Measurements from ENCODE around the gene ANLN.

ANLN gene

GRCh38 chr7:36407636-36408550 lies 18.2 kb downstream of the ANLN start:
- no peak for DNase-seq (ENCODE audit: low read depth in 1 of 2, low spot score in 1 of 2)

DNA sequence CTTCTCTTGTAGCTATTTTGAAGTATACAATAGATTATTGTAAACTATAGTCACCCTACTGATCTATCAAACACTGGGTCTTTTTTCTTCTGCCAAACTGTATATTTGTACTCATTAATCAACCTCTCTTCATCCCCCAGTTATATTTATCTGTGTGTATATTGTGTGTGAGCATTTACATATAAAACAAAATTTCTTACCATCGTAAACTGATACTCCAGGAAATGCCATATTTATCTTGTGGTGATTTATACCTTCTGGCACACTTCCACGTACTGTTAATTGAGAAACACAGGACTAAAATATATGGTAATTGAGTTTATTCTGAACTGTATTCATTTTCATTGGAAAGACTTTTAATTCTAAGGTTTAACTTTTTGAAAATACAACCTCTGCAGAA lies 18.9 kb downstream of the ANLN start:
- DNase-seq (ENCODE audit: low read depth in 1 of 2, low spot score in 1 of 2), result no peak

DNA sequence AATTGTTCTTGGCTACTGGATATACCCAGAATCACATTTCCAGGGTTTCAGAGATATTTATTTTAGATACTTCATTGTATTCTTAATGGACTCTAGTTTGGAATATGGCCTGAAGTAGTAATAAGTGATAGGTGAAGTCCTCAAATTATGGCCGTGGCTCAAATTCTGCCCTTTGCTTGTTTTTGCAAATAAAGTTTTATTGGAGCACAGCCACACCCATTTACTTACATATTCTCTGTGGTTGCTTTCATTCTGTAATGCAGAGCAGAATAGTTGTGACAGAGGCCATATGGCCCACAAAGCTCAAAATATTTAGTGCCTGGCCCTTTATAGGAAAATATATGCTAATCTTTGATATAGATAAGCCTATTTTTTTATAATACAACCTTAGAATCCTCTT lies 19.5 kb downstream of the ANLN start:
- no peak for DNase-seq (ENCODE audit: low read depth in 1 of 2, low spot score in 1 of 2)

DNA sequence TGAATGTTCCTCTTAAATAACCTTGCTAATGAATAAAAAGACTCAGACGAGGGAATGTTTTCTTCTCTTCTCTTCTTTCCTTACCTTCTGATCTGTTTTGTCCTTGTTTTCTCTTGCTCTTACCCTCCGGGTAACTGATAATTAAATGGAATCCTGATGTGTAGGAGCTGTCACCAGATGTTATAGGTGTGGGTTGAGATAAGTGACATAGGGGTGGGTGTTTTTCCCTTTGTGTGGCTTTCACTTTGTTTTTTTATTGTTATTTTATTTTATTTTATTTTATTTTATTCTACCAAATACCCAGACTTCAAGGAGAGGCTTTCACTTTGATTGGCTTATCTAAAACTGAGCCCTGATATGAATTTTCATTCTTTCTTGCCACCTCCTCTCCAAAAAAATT lies 25.5 kb downstream of the ANLN start:
- DNase-seq (ENCODE audit: low read depth in 1 of 2, low spot score in 1 of 2), result no peak

DNA sequence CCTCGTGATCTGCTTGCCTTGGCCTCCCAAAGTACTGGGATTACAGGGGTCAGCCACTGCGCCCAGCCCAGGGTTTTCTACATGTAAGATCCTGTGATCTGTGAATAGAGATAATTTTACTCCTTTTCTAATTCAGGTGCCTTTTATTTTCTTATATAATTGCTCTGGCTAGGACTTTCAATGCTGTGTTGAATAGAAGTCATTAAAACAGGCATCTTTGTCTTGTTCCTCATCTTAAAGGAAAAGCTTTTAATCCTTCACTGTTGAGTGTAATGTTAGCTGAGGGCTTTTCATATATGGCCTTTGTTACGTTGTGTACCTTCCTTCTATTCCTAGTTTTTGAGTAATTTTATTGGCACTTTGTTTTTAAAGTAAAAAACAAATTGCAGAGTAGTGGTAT lies 26.6 kb downstream of the ANLN start:
- DNase-seq (ENCODE audit: low read depth in 1 of 2, low spot score in 1 of 2), result no peak

GRCh38 chr7:36420307-36420706 lies 30.6 kb downstream of the ANLN start:
- DNase-seq (ENCODE audit: low read depth in 1 of 2, low spot score in 1 of 2), result no peak

GRCh38 chr7:36422072-36422471 lies 32.4 kb downstream of the ANLN start:
- no peak for DNase-seq (ENCODE audit: low read depth in 1 of 2, low spot score in 1 of 2)

- no peak for DNase-seq (ENCODE audit: low read depth in 1 of 2, low spot score in 1 of 2)
Measured at GRCh38 chr7:36423633-36424032, 34.0 kb downstream of the ANLN start.

DNA sequence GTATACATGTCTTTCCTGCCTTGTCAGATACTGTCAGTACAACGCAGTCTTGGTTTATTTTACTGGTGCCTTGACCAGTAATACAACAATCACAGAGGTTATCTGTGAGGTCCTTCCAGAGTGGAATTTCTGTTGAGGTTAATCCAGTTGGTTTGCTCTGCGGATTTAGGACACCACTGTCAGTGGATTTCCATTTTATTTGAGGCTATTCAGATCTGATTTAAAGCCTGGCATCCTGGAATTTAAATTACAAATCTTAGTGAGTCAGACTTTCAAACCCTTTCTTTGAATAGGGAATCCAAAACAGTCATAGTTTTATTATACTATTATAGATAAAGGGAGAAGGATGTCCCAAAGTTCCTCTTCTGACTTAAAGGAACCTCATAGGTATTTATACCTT lies 40.5 kb downstream of the ANLN start:
- no peak for DNase-seq (ENCODE audit: low read depth in 1 of 2, low spot score in 1 of 2)

DNA sequence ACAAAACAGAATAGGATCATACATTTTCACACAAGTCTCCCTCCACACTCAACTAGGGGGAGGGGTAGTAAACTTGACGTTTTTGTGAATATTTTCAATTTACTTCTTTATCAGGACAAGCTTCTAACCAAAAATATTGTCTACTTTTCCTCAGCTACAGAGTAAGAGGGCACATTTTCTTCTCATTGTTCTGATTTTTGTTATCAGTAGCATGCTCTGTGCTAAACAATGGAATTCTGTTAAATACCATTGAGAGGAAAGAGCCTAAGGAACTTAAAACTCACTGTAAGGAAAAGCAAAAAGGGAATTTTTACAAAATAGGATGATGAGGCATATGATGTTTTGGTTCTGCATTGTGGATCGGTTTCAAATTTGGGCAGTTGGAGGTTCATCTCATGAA lies 41.2 kb downstream of the ANLN start:
- DNase-seq (ENCODE audit: low read depth in 1 of 2, low spot score in 1 of 2), result no peak

DNA sequence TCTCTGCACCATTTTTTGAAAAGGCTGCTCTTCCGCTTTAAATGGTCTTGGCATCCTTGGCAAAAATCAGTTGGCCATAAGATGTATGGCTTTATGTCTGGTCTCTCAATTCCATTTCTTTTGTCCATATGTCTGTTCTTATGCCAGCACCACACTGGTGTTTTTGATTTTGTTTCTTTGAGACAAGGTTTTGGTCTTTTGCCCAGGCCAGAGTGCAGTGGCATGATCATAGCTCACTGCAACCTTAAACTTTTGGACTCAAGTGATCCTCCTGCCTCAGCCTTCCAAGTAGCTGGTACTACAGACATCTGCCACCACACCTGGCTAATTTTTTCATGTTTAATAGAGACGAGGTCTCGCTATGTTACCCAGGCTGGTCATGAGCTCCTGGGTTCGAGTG lies 48.5 kb downstream of the ANLN start:
- no peak for DNase-seq (ENCODE audit: low read depth in 1 of 2, low spot score in 1 of 2)

- DNase-seq (ENCODE audit: low read depth in 1 of 2, low spot score in 1 of 2), result no peak
Measured at GRCh38 chr7:36439624-36440023, 50.0 kb downstream of the ANLN start.

DNA sequence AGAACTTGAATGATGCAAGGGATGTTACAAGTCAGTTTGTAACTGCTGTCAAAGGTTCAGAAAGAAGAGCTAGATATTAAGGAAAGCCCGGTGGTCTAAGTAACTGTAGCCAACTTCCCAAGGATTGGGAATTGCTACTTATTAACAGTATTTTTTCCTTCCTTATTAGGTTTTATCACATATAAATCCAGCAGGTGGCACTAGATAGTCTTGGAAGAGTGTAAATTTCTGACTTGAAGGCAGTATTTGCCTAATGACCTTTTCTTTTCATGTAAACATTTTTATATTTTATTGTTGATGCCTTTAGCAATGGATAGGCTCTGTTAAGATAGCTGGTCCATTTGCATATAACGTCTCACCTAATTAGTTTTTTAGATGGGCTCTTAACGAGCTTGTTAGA lies 51.2 kb downstream of the ANLN start:
- no peak for DNase-seq (ENCODE audit: low read depth in 1 of 2, low spot score in 1 of 2)

DNA sequence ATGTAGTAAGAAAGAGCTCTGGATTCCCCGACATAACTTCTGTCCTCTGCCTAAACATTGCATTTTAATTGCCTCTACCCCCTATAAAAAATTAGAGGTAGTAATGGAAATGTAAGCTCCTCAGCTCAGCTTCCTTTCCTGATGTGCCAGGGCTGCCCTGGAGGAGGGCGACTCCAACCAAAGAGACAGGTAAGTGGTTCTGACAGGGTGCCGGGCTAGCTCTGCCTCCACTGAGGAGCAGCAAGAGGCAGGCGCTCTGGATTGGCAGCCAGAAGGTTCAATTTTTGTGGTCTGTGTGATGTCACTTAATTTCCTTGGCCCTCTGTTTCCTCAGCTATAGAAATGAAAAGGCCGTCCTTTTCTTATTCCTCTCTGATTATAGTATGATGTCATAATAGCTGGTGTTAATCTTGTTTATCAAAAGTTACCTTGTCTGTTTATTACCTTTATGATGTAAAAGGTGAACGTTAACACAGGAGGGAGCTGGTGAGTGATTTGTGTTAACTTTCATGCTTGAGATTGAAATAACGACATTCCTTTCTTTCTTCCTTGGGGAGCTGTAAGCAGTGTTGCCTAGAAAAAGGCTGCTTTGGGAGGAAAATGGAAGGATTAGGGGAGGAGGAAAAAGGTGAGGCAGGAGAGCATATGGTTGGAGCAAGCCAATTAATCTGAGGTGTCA lies 51.8 kb downstream of the ANLN start:
- DNase-seq (ENCODE audit: low read depth in 1 of 2, low spot score in 1 of 2), result no peak

- DNase-seq (ENCODE audit: low read depth in 1 of 2, low spot score in 1 of 2), result no peak
Measured at GRCh38 chr7:36448781-36449379, 59.2 kb downstream of the ANLN start.

DNA sequence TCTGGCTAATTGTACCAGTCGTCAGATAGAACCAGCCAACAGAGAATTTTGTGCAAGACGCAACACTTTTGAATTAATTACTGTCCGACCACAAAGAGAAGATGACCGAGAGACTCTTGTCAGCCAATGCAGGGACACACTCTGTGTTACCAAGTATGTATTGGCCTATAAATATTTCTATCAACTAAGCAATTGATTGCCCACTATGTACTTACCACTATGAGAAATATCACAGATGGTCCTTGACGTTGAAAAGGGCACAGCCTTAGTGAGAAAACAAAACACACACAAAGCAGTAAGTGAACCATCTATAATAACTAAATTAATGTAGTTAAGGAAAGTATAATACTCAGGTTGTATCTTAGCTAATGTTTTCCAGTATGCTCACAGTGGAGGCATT lies 60.0 kb downstream of the ANLN start:
- DNase-seq (ENCODE audit: low read depth in 1 of 2, low spot score in 1 of 2), result no peak

DNA sequence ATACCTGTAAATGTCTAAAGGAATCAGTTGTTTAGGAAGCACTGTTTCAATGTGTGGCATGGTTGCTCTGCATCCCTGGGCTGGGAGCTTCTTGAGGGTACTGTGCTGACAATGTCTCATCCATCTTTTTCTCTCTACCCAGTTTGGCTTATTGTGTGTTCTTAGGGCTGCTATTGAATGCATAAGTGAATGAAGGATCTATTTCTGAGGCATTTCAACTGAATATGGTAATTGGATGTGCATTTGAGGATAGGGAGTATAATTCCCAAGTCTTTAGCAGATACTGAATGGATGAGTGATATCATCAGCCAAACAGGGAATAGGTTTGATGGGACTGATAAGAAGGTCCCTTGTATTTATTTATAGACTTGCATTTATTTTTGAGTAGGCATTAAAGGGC lies 64.1 kb downstream of the ANLN start:
- DNase-seq (ENCODE audit: low read depth in 1 of 2, low spot score in 1 of 2), result no peak

DNA sequence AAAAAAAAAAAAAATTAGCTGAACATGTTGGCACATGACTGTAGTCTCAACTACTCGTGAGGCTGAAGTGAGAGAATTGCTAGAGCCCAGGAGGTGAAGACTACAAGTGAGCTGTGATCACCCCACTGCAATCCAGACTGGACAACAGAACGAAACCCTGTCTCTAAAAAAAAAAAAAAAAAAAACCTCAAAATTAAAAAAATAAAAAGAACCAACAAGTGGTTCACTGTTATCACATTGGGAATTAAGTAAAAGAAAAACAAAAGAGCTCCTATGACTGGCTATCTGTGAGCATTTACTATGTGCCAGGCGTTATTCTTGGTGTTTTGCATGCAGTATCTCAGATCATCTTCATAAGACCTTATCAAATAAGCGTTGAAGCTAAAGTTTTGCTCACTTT lies 66.0 kb downstream of the ANLN start:
- DNase-seq (ENCODE audit: low read depth in 1 of 2, low spot score in 1 of 2), result no peak

DNA sequence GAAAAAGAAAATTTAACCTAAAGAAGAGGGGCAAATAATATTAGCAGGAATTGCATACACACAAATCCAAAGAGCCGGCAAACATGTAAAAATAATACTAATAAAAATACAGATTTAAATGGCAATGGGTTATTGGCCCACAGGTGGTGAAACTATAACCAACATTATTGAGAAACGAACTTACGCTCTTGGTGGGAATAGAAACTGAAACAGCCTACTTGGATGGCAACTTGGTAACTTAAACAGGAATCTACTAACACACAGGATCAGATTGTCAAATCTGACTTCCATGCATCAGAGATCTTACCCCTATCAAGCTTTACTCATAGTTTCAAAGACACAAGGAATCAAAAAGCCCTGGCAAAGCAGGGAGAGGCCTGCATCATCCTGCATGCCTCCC lies 66.5 kb downstream of the ANLN start:
- DNase-seq (ENCODE audit: low read depth in 1 of 2, low spot score in 1 of 2), result no peak

DNA sequence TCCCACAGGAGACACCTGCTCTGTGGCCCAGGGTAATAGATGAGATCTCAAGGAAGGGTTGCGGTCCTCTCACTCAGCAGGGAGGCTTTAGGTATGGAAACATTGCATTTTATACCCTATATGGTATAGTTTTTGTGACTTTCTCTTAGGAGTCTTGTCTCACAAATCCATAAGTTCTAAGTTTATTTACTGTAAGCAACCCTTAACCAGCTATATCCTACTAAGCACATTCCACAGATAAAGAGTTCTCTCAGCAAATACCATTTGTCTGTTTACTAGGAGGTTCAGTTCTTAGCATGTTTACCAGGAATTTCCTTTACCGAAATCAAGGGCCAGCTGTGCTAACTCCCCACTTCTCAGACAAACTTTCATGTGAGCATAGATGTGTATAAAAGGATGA lies 66.9 kb downstream of the ANLN start:
- DNase-seq (ENCODE audit: low read depth in 1 of 2, low spot score in 1 of 2), result no peak

DNA sequence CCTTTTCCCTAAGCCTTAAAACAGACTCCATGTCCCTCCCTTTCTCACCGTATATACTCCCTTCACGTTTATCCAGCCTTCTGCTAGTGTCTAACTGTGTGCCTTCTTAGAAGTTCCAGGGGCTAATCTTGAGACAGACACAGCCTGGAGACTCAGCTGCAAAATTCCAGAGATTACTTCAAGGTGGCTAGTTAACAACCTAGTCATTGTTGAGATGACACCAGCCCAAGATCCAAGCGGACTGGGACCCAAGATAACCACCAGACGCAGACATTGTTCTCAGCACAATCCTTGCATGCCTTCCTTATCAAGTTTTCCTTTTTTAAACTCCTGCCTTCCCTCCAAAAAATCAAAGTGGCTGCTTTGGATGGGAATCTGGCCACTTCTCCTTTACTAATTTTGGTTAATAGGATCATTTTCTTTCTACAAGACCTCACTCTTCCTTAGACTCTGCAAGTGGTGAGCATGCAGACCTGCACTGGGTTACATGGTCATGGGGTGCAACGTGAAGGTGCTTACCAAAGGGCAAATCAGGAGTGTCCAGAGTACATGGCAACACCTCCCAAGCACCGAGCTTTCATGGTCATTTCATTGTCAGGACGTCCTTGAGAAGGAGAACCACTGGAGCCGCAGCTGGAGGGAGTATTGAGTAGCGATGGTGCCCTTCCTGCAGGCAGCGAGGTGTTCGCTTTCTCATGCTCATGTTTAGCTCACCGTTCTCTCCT lies 69.7 kb downstream of the ANLN start:
- DNase-seq (ENCODE audit: low read depth in 1 of 2, low spot score in 1 of 2), result no peak

Data from stimulated activated CD4-positive, alpha-beta T cell treated with anti-CD3 and anti-CD28 coated beads, Interleukin-15, amount 100 ng/mL, for 1 hour (primary cell).